Measurements from ENCODE around the gene ACACA.
A peak's percentile ranks its signal among the peaks of the same experiment; 100 is the strongest.
"Not testable (repeated sequence)": the region's sequence is repeated elsewhere in the genome, so short reads cannot be mapped to it uniquely, and the experiment has no call there.

Gene ACACA

GRCh38 chr17:37406635-37407461, at the start of gene ACACA, which contains the start of gene TADA2A:
TSS of gene ACACA (minus strand) at chr17:37406836. CDS start at chr17:37406299, 537 bp downstream.
TSS of gene TADA2A (plus strand) at chr17:37406886. CDS start at chr17:37411366, 4,480 bp downstream.
- peak; percentile 64 to 74 for DNase-seq (ENCODE audit: low read depth in 2 of 2)

- no peak for DNase-seq (ENCODE audit: low read depth in 2 of 2)
Observed at GRCh38 chr17:37450112-37450511, 43.5 kb upstream of the ACACA start.

- DNase-seq (ENCODE audit: low read depth in 2 of 2), result no peak
Observed at GRCh38 chr17:37447641-37448040, 41.0 kb upstream of the ACACA start.

- DNase-seq (ENCODE audit: low read depth in 2 of 2), result no peak
Observed at GRCh38 chr17:37446027-37446426, 39.4 kb upstream of the ACACA start.

GRCh38 chr17:37441369-37442014, 34.9 kb upstream of the ACACA start:
- DNase-seq (ENCODE audit: low read depth in 2 of 2), result not testable (repeated sequence)

- no peak for DNase-seq (ENCODE audit: low read depth in 2 of 2)
Observed at GRCh38 chr17:37440424-37440823, 33.8 kb upstream of the ACACA start.

GRCh38 chr17:37438141-37438540, 31.5 kb upstream of the ACACA start:
- no peak for DNase-seq (ENCODE audit: low read depth in 2 of 2)

- no peak for DNase-seq (ENCODE audit: low read depth in 2 of 2)
Observed at GRCh38 chr17:37432671-37433070, 26.0 kb upstream of the ACACA start.

- no peak for DNase-seq (ENCODE audit: low read depth in 2 of 2)
Observed at GRCh38 chr17:37430051-37430627, 23.5 kb upstream of the ACACA start.

GRCh38 chr17:37429453-37429852, 22.8 kb upstream of the ACACA start:
- DNase-seq (ENCODE audit: low read depth in 2 of 2), result no peak

- no peak for DNase-seq (ENCODE audit: low read depth in 2 of 2)
Observed at GRCh38 chr17:37429039-37429438, 22.4 kb upstream of the ACACA start.

- no peak for DNase-seq (ENCODE audit: low read depth in 2 of 2)
Observed at GRCh38 chr17:37425268-37425667, 18.6 kb upstream of the ACACA start.

- DNase-seq (ENCODE audit: low read depth in 2 of 2), result no peak
Observed at GRCh38 chr17:37422971-37423625, 16.5 kb upstream of the ACACA start.

- no peak for DNase-seq (ENCODE audit: low read depth in 2 of 2)
Observed at GRCh38 chr17:37417852-37418251, 11.2 kb upstream of the ACACA start.

GRCh38 chr17:37413875-37414519, 7.4 kb upstream of the ACACA start:
- no peak for DNase-seq (ENCODE audit: low read depth in 2 of 2)

GRCh38 chr17:37410357-37410756, 3.7 kb upstream of the ACACA start:
- no peak for DNase-seq (ENCODE audit: low read depth in 2 of 2)

- DNase-seq (ENCODE audit: low read depth in 2 of 2), result not testable (repeated sequence)
Observed at GRCh38 chr17:37408145-37408479, 1.5 kb upstream of the ACACA start.

- no peak for DNase-seq (ENCODE audit: low read depth in 2 of 2)
Observed at GRCh38 chr17:37405955-37406634, 541 bp downstream of the ACACA start.

- not testable (repeated sequence) for DNase-seq (ENCODE audit: low read depth in 2 of 2)
Observed at GRCh38 chr17:37405522-37405921, 1.1 kb downstream of the ACACA start.

GRCh38 chr17:37400505-37400904, 6.1 kb downstream of the ACACA start:
- DNase-seq (ENCODE audit: low read depth in 2 of 2), result no peak

- DNase-seq (ENCODE audit: low read depth in 2 of 2), result no peak
Observed at GRCh38 chr17:37399265-37399803, 7.3 kb downstream of the ACACA start.
